ENCODE measurements around the gene SZRD1.
A peak's percentile ranks its signal among the peaks of the same experiment; 100 is the strongest.

Gene SZRD1

GRCh38 chr1:16440470-16441281 lies 73.6 kb downstream of the SZRD1 start, which contains the start of gene NECAP2:
Gene NECAP2 (plus strand): TSS chr1:16440724. CDS start chr1:16440762, 38 bp downstream.
- peak; percentile 84 for DNase-seq (ENCODE audit: low read depth)

GRCh38 chr1:16441282-16441665 lies 74.2 kb downstream of the SZRD1 start:
- no peak for DNase-seq (ENCODE audit: low read depth)

GRCh38 chr1:16442265-16442664 lies 75.2 kb downstream of the SZRD1 start:
- no peak for DNase-seq (ENCODE audit: low read depth)

- no peak for DNase-seq (ENCODE audit: low read depth)
Observed at GRCh38 chr1:16442941-16443340, 75.9 kb downstream of the SZRD1 start.

GRCh38 chr1:16443975-16444770 lies 77.1 kb downstream of the SZRD1 start:
- DNase-seq (ENCODE audit: low read depth), result no peak

GRCh38 chr1:16445052-16445451 lies 78.0 kb downstream of the SZRD1 start:
- no peak for DNase-seq (ENCODE audit: low read depth)

- DNase-seq (ENCODE audit: low read depth), result no peak
Observed at GRCh38 chr1:16446116-16446515, 79.1 kb downstream of the SZRD1 start.

- no peak for DNase-seq (ENCODE audit: low read depth)
Observed at GRCh38 chr1:16447641-16448040, 80.6 kb downstream of the SZRD1 start.

All from fibroblast of the conjunctiva (primary cell).